Endothelial cell of umbilical vein (primary cell): Measurements from ENCODE around the gene METTL6. TPM values are rescaled to one million over a fixed set of nuclear protein-coding genes. Genes with fewer than 3 reads are reported as not detected.

ENCODE experiments used
- BruUV-seq: library from RNA; stranded (reverse); fragments of 400-500 nt; replicated peaks from 2 replicates; lab custom pipeline; 2021; lab: Mats Ljungman, UMichigan
- CTCF ChIA-PET: fragments of 300-600, 350-600 bp; sonication (Branson Sonifier 250); formaldehyde crosslinking; loops from one replicate; lab custom pipeline; 2021; ENCODE audit warnings: antibody characterized with exemption, inconsistent platforms; lab: Charles Lee
- POLR2A ChIA-PET: fragments of 300-600, 350-600 bp; sonication (Branson Sonifier 250); formaldehyde crosslinking; loops from one replicate; lab custom pipeline; 2021; ENCODE audit warnings: antibody characterized with exemption, inconsistent platforms; lab: Charles Lee
- DNase-seq: peaks from one replicate; pipeline ENCODE4 v3.0.0-alpha.2; 2011; ENCODE audit warnings: low read depth, low spot score
- FAIRE-seq: peaks from 2 replicates; lab custom pipeline; 2011; peaks lifted over from hg19 to GRCh38; lab: Jason Lieb, UNC
- H2AFZ ChIP-seq: 2 replicates; pipeline ENCODE4 v1.6.0; 2012; ENCODE audit warnings: low read depth, low read length, control low read depth, inconsistent platforms
- H3K27ac ChIP-seq: 2 replicates; pipeline ENCODE4 v1.5.1; 2011; ENCODE audit warnings: low read depth, mild to moderate bottlenecking, control low read depth, low read length, moderate library complexity; ENCODE audit not compliant: insufficient read depth
- H3K27me3 ChIP-seq, 2 experiments: 2 replicates each; pipeline versions ENCODE4 v1.6.0 to v1.6.1; 2011; ENCODE audit warnings: low read length in 2 of 2, mixed read lengths in 1 of 2; ENCODE audit not compliant: control insufficient read depth in 2 of 2, insufficient read depth in 2 of 2
- H3K36me3 ChIP-seq, 2 experiments: 2 replicates in 1 of 2; 3 replicates in 1 of 2; pipeline ENCODE4 v1.5.1; 2011; ENCODE audit warnings: low read length in 2 of 2, mild to moderate bottlenecking in 1 of 2, moderate library complexity in 1 of 2; ENCODE audit not compliant: control insufficient read depth in 2 of 2, insufficient read depth in 2 of 2; ENCODE audit errors: extremely low read depth in 1 of 2
- H3K4me1 ChIP-seq: 3 replicates; pipeline ENCODE4 v1.5.1; 2011; ENCODE audit warnings: mild to moderate bottlenecking, low read length; ENCODE audit not compliant: control insufficient read depth, insufficient read depth; ENCODE audit errors: extremely low read depth
- H3K4me2 ChIP-seq: 2 replicates; pipeline ENCODE4 v1.6.1; 2011; ENCODE audit warnings: low read length, control low read depth, mixed read lengths; ENCODE audit not compliant: insufficient read depth
- H3K4me3 ChIP-seq, 3 experiments: fragments of 200-600 bp in 1 of 3; sonication (generic), shearing (Covaris generic) in 1 of 3; replicated peaks in 1 of 3; 2 replicates each; pipeline ENCODE4 v1.5.1; 2011 to 2016; ENCODE audit warnings: control low read depth in 3 of 3, low read length in 3 of 3, mild to moderate bottlenecking in 2 of 3, inconsistent platforms in 1 of 3, low read depth in 1 of 3, moderate library complexity in 1 of 3; ENCODE audit not compliant: insufficient read depth in 1 of 3
- H3K79me2 ChIP-seq: 2 replicates; pipeline ENCODE4 v1.6.0; 2012; ENCODE audit warnings: low read length, inconsistent platforms; ENCODE audit not compliant: control insufficient read depth, insufficient read depth
- H3K9ac ChIP-seq: replicated peaks from 2 replicates; pipeline ENCODE3; 2011; ENCODE audit warnings: low read length, control low read depth; ENCODE audit not compliant: insufficient read depth; ENCODE audit errors: extremely low read depth
- H3K9me1 ChIP-seq: replicated peaks from 3 replicates; pipeline ENCODE4 v1.6.0; 2011; ENCODE audit warnings: mild to moderate bottlenecking, low read length; ENCODE audit not compliant: control insufficient read depth, insufficient read depth; ENCODE audit errors: extremely low read depth
- H3K9me3 ChIP-seq: replicated peaks from 2 replicates; pipeline ENCODE4 v1.5.1; 2012; ENCODE audit warnings: low read length, inconsistent platforms; ENCODE audit not compliant: control insufficient read depth, insufficient read depth
- H4K20me1 ChIP-seq: replicated peaks from 2 replicates; pipeline ENCODE3; 2011; ENCODE audit warnings: mild to moderate bottlenecking, low read length; ENCODE audit not compliant: control insufficient read depth, insufficient read depth; ENCODE audit errors: extremely low read depth
- EZH2 ChIP-seq: IDR thresholded peaks from 2 replicates; pipeline ENCODE4 v1.6.1; 2012; ENCODE audit warnings: borderline replicate concordance, low read depth, mild to moderate bottlenecking, moderate library complexity, low read length, inconsistent platforms; ENCODE audit not compliant: severe bottlenecking
- FOS ChIP-seq: IDR thresholded peaks from 2 replicates; pipeline ENCODE4 v1.6.1; 2011; ENCODE audit warnings: mild to moderate bottlenecking, low read length, moderate library complexity, borderline replicate concordance; ENCODE audit not compliant: insufficient read depth
- GATA2 ChIP-seq: IDR thresholded peaks from 2 replicates; pipeline ENCODE4 v1.7.0; 2011; ENCODE audit warnings: low read depth, mild to moderate bottlenecking, moderate library complexity, mixed read lengths, low read length; ENCODE audit not compliant: insufficient read length, insufficient read depth
- JUN ChIP-seq: IDR thresholded peaks from 2 replicates; pipeline ENCODE4 v1.6.1; 2011; ENCODE audit warnings: borderline replicate concordance, low read depth; ENCODE audit not compliant: insufficient read length, insufficient read depth
- MYC ChIP-seq: IDR thresholded peaks from one replicate; pipeline ENCODE4 v1.6.1; 2011; ENCODE audit warnings: mild to moderate bottlenecking, low read depth, low read length
- POLR2A ChIP-seq: IDR thresholded peaks from 2 replicates; pipeline ENCODE4 v1.6.1; 2012; ENCODE audit warnings: low read depth, mild to moderate bottlenecking, control low read depth, low read length
- POLR2AphosphoS5 ChIP-seq: IDR thresholded peaks from 2 replicates; pipeline ENCODE4 v1.6.1; 2012; ENCODE audit warnings: low read depth, mild to moderate bottlenecking, control low read depth, low read length, moderate library complexity; ENCODE audit not compliant: insufficient read depth
- dilution Hi-C: fragments of 300-500 bp; cut with MboI; formaldehyde crosslinking; loops from one replicate; pipeline ENCODE4 v1.15.0; 2019; ENCODE audit warnings: low sequenced_read_pairs; ENCODE audit not compliant: extremely low pct_ligation_motif_present
- intact Hi-C: fragments of 100-400 bp; cut with micrococcal nuclease; formaldehyde crosslinking; loops from one replicate; pipeline ENCODE4 v1.10.0; 2022
- polyA plus RNA-seq, 4 experiments: library from polyadenylated mRNA; depleted of rRNA in 3 of 4; stranded (reverse) in 3 of 4; unstranded in 1 of 4; fragments of >200 nt; gene quantifications; 2 replicates each; pipeline versions ENCODE4 v1.2.1 to v1.2.3, GENCODE V29; 2011 to 2012; ENCODE audit warnings: missing spikeins in 1 of 4
- total RNA-seq: library from RNA; stranded (reverse); gene quantifications from 2 replicates; pipeline ENCODE4 v1.2.3, GENCODE V29; 2021
- TF ChIP-seq, protein P1 (sequence below): IDR thresholded peaks from 2 replicates; pipeline ENCODE4 v1.6.1; 2011; ENCODE audit not compliant: insufficient read depth, insufficient read length
- TF ChIP-seq, protein P2 (sequence below), 2 donors: IDR thresholded peaks; 1 replicate in 1 of 2; 2 replicates in 1 of 2; pipeline ENCODE4 v1.5.1; 2011; ENCODE audit warnings: low read length in 2 of 2, mild to moderate bottlenecking in 2 of 2, moderate library complexity in 2 of 2, control low read depth in 1 of 2, inconsistent platforms in 1 of 2, low read depth in 1 of 2; ENCODE audit not compliant: insufficient read depth in 1 of 2; ENCODE audit errors: extremely low read depth in 1 of 2

METTL6 gene
- total and polyA plus RNA-seq, 2 donors (not counting 3 experiments of a cell fraction or from before 2014, with no cell fraction given): 12.7 to 19.5 TPM

DNA sequence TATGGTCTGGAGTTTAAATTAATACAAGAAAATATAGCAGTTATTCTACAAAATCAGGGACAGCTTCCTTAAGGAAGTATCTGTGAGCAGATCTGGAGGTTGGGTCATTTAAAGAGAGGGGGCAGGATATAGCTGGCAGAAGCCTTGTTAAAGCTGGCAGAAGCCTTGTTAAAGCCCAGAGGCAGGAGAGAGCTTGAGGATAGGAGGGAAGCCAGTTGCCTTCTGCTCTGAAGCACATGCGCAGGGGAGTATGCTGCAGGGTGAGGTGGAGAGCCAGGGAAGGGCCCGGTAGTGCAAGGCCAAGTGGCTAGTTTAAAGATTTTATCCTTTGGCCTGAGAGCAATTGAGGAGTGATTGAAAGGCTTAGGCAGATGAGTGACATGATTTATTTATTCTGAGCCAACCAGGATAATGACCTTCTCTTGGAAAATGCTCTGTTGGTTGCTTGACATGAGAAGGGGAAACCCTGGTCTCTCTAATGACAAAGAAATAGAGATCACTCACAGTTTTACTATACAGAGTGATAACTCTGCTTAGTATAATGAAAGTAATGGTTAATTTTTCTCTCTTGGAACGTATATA is 4.0 kb upstream of the METTL6 start:
- Histone ChIP-seq H3K27me3 (no peaks in the 10 kb centered on the region), H2AFZ (no peak overlapping the region), H3K4me2 (no peak overlapping the region), H3K4me3 (no peak overlapping the region), H4K20me1 (no peaks in the 10 kb centered on the region), H3K4me1 (peaks cover 15% of the 10 kb centered on the region), H3K79me2 (peaks cover 44% of the 10 kb centered on the region), H3K36me3 (peaks cover 13% of the 10 kb centered on the region in 2 experiments), H3K9me3 (no peaks in the 10 kb centered on the region), H3K9ac (no peak overlapping the region), H3K9me1 (no peaks in the 10 kb centered on the region), H3K27ac (no peak overlapping the region)
- CTCF ChIA-PET: interaction anchor here (2.2 kb wide), 1 partner anchor 26 kb away, joined by 8 read pairs; no protein-coding TSS in a partner anchor
- intact Hi-C loops: no loop called here
- POLR2A ChIA-PET: no interaction called here
- no TSS peak for BruUV-seq
- dilution Hi-C loops: no loop called here
- TF ChIP-seq JUN (no peak), EZH2 (no peak), POLR2AphosphoS5 (no peak), FOS (no peak), GATA2 (no peak), MYC (no peak), POLR2A (no peak)
- TF ChIP-seq, protein P1, sequence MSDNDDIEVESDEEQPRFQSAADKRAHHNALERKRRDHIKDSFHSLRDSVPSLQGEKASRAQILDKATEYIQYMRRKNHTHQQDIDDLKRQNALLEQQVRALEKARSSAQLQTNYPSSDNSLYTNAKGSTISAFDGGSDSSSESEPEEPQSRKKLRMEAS: no peak
- TF ChIP-seq, protein P2, sequence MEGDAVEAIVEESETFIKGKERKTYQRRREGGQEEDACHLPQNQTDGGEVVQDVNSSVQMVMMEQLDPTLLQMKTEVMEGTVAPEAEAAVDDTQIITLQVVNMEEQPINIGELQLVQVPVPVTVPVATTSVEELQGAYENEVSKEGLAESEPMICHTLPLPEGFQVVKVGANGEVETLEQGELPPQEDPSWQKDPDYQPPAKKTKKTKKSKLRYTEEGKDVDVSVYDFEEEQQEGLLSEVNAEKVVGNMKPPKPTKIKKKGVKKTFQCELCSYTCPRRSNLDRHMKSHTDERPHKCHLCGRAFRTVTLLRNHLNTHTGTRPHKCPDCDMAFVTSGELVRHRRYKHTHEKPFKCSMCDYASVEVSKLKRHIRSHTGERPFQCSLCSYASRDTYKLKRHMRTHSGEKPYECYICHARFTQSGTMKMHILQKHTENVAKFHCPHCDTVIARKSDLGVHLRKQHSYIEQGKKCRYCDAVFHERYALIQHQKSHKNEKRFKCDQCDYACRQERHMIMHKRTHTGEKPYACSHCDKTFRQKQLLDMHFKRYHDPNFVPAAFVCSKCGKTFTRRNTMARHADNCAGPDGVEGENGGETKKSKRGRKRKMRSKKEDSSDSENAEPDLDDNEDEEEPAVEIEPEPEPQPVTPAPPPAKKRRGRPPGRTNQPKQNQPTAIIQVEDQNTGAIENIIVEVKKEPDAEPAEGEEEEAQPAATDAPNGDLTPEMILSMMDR (IDR thresholded peaks at IDR 0.05; ENCODE audit: extremely low read depth in 1 of 2, insufficient read depth in 1 of 2, low read depth in 1 of 2, low read length in 2 of 2): no peak
- FAIRE-seq: no peak
- DNase-seq: no peak
